Loucy (cell line): Measurements from ENCODE around the gene ADCY4.

Experiments used
- CTCF ChIP-seq: fragments of 200-600 bp; sonication (generic); conservative IDR thresholded peaks from 2 replicates; pipeline ENCODE4 v1.5.1; 2014; ENCODE audit warnings: mild to moderate bottlenecking, antibody characterized with exemption, low read length
- EZH2phosphoT487 ChIP-seq: fragments of 200-600 bp; IDR thresholded peaks from 2 replicates; pipeline ENCODE4 v1.6.1; 2018; ENCODE audit warnings: antibody characterized with exemption, mild to moderate bottlenecking, moderate library complexity, borderline replicate concordance

- TF ChIP-seq CTCF (no peak), EZH2phosphoT487 (no peak)
These were observed 21.0 kb downstream of the ADCY4 start for GRCh38 chr14:24313913-24314312.
